Measurements from ENCODE around the gene TRPM7.

The TRPM7 gene

GRCh38 chr15:50558012-50558411, 128.6 kb downstream of the TRPM7 start:
- DNase-seq, result no peak

- no peak for DNase-seq
These were observed 129.8 kb downstream of the TRPM7 start for GRCh38 chr15:50556642-50557371.

- DNase-seq, result no peak
These were observed 134.4 kb downstream of the TRPM7 start for GRCh38 chr15:50552238-50552637.

- DNase-seq, result no peak
These were observed 137.3 kb downstream of the TRPM7 start for GRCh38 chr15:50549326-50549725.

- no peak for DNase-seq
These were observed 140.0 kb downstream of the TRPM7 start, which contains the start of gene USP50 for GRCh38 chr15:50546566-50546965. TSS of gene USP50 (minus strand) at chr15:50546666. CDS start at chr15:50546525, 141 bp downstream.

GRCh38 chr15:50544368-50544767, 142.2 kb downstream of the TRPM7 start:
- no peak for DNase-seq

- DNase-seq, result no peak
These were observed 143.0 kb downstream of the TRPM7 start for GRCh38 chr15:50543556-50543955.

GRCh38 chr15:50542887-50543210, 143.7 kb downstream of the TRPM7 start:
- DNase-seq, result no peak

- DNase-seq, result no peak
These were observed 154.8 kb downstream of the TRPM7 start for GRCh38 chr15:50531766-50532165.

GRCh38 chr15:50531163-50531562, 155.4 kb downstream of the TRPM7 start:
- DNase-seq, result no peak

GRCh38 chr15:50523851-50524251, 162.7 kb downstream of the TRPM7 start:
- no peak for DNase-seq

- no peak for DNase-seq
These were observed 166.7 kb downstream of the TRPM7 start for GRCh38 chr15:50519740-50520425.

- DNase-seq, result no peak
These were observed 173.6 kb downstream of the TRPM7 start for GRCh38 chr15:50513001-50513400.
